CD4-positive, alpha-beta T cell treated with Interleukin-1 beta for 1 hour (primary cell): ENCODE data around the gene PRKN.

ENCODE experiments used
- DNase-seq, 2 donors: peaks; one replicate each; pipeline ENCODE4 v3.0.0-alpha.2; 2020 to 2022

The PRKN gene

GRCh38 chr6:161674930-161675682 is 1052.5 kb downstream of the PRKN start:
- no peak for DNase-seq

- no peak for DNase-seq
Measured at GRCh38 chr6:161673026-161673425, 1054.5 kb downstream of the PRKN start.

DNA sequence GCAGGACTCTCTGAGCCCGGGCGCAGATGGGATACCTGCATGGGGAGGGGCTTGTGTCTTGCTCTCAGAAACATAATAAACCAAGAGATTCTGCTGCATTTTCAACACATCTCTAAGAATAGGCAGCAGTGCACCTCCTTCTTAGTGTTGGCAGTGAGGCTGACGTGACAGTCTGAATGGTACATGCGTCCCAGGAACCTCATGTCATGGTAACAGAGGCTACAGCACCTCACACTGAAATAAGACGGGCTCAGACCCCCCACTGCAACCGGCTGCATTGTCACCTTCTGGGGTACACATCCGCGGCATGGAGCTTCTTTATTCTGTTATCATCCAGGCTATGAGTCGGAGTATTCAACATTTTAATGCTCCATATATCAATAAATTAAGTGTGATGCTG is 1056.4 kb downstream of the PRKN start:
- no peak for DNase-seq

GRCh38 chr6:161668665-161669064 is 1058.9 kb downstream of the PRKN start:
- DNase-seq = no peak

- no peak for DNase-seq
Measured at GRCh38 chr6:161667957-161668356, 1059.6 kb downstream of the PRKN start.

- no peak for DNase-seq
Measured at GRCh38 chr6:161663682-161664081, 1063.9 kb downstream of the PRKN start.

DNA sequence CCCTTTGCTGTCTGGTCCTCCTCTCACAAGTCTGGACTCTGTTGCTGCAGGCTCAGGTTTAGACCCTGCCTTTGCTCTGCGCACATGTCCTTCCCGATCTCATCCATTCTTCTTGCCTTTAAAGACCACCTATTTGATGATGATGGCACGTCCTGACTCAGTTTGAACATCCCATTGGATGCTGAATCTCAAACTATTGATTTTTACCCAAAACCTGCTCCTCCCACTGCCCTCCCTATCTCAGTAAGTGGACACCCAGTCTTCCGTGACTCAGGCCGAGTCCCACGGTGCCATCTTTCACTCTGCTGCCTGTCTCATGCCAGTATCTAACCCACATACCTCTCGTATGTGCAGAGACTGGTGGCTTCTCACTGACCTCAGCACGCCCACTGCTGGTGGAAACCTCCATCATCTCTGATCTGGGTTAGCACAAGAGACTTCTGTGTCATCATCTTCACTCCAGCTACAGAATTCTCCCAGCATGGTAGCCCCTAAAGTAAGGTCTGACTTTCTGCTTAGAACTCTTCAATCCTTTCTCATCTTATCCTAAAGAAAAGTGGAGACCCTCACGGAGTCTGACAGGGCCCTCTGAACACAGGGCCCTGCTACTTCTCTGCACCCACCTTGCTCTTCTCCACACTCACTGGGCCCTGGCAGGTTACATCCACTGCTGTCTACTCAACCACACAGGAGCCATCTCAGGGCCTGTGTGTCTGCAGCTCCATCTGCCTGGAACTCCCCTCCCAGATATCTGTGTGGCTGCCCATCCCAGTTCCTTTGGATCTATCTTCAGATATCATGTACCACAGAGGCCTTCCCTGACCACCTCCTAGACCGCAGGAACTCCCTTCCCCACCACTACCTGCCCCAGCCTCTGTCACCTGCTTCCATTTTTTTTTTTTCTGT is 1066.6 kb downstream of the PRKN start:
- no peak for DNase-seq

- no peak for DNase-seq
Measured at GRCh38 chr6:161658211-161658610, 1069.4 kb downstream of the PRKN start.

- no peak for DNase-seq
Measured at GRCh38 chr6:161654209-161654608, 1073.4 kb downstream of the PRKN start.

DNA sequence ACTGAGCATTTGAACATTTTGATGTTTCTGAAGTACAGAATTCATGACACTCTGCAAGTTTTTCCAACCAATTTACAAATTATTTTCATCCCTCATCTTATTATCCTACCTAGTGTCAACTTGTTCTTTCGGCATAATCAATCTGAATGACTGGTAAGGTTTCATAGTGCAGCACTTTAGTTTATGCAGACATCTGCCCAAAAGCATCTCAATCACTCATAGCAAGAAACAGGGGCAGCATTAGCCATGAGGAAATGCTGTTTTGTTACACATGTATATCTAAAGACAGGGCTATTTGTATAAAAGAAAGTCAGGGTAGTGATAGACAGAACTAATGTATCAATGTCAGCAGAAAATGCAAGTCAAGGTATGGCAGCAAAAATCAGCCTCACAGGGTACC is 1075.6 kb downstream of the PRKN start:
- no peak for DNase-seq

GRCh38 chr6:161649841-161650240 is 1077.7 kb downstream of the PRKN start:
- DNase-seq = no peak

DNA sequence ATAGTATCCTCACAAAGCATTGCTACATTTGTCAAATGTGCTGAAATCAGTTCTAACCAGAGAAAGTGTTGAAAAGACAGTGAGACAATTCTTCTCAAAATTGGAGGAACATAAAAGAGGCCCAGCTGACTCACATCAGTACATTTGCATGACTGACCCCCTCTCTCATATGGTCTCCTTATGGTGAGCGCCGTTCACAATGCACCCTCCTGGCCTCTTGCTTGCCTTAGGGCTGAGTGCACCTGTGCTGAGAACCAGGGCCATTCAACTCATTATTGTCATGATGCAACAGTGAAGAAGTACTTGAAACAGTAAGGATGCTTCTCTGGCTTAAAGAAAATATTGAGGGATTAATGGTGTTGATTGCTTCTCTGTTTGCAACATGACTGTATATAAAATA is 1078.5 kb downstream of the PRKN start:
- DNase-seq = no peak

DNA sequence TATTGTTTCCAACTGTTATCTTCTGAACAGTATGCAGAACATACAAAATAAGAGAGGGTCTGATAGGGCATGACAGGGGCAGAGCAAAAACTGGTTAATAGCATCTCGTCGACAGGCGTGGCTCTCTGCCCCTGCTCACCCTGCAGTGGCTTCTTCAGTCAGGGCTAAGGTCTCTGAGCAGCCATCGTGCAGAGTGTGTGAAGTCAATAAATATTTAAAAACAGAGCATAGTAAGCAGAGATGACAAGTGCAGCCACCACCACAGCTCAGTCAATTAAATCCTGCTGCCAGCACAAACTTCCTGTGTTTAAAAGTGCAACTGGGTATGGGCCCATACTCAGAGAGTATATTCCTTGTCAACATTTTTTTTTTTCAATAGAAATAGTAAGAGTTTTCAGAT is 1080.3 kb downstream of the PRKN start:
- no peak for DNase-seq

DNA sequence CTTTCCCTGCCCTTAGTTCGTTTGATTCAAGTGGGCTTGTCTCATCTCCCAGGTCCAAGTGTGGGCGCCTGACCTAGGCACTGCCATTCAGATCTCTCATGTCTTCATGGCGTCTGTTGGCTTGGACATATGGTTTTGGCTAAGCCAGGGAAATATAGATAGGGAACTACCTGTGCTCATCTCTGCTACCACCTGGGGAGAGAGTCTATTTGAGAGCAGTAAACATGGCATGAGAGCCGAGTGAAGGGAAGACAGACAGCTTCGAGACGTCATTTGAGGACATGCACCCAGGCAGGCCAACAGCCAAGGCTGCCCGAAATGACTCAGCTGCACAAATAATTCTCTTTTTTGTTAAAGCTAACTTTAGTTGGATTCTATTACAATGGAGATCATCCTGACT is 1083.0 kb downstream of the PRKN start:
- DNase-seq = no peak

DNA sequence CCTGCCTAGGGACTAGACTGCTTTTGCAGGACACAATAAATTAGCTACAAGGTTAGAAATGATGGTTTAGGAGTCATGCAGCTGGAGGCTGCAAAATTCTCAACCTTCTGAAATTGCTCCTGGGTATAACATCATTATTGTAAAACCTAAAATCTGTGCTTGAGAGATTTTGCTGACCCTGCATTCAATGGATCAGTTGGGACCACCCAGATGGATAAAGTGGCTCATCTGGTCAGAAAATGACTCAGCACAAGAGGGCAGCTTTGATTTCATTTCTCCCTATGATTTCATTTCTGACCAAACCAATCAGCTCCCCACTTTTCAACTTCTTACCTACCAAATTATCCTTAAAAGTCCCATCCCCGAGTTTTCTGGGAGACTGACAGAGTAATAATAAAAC is 1086.4 kb downstream of the PRKN start:
- no peak for DNase-seq

DNA sequence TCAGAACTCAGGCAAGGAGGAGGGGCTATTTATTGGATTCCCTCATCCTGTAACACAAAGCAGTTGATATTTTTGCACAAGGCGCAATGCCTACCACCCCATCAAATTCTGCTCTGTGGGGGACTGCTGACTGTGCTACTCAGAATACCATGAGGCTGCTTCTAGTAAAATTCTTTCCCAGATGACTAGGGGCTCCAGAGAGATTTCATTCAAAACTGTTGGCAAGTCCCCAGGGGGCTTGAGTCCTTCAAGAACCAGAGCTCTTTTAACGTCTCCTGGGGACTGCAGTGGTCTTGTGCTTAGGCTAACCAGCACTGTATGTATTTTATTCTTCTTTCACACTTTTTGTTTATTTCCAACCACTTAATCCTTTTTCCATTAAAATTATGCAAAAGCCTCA is 1087.8 kb downstream of the PRKN start:
- DNase-seq = no peak

- DNase-seq = no peak
Measured at GRCh38 chr6:161637658-161638057, 1089.9 kb downstream of the PRKN start.

- DNase-seq = no peak
Measured at GRCh38 chr6:161636882-161637430, 1090.6 kb downstream of the PRKN start.

- DNase-seq = no peak
Measured at GRCh38 chr6:161635975-161636374, 1091.6 kb downstream of the PRKN start.

DNA sequence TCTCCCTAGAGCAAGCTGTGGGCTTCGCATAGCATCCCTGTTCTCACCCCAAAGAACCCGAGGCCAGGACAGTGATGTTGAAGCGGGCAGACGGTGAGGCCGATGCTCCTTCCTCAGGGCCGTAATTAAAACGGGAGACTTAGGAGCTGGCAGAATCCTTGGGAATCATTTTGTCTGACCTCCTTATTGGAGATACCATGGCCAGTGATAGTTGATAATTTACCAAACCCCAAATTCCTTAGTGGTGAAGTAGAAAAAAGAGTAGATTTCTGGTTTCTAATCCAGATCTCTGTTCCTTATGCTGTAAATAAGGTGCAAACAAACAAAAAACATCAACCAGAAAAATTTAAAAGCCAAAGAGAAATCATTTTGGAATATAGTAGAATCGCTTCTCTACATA is 1092.7 kb downstream of the PRKN start:
- DNase-seq = no peak

DNA sequence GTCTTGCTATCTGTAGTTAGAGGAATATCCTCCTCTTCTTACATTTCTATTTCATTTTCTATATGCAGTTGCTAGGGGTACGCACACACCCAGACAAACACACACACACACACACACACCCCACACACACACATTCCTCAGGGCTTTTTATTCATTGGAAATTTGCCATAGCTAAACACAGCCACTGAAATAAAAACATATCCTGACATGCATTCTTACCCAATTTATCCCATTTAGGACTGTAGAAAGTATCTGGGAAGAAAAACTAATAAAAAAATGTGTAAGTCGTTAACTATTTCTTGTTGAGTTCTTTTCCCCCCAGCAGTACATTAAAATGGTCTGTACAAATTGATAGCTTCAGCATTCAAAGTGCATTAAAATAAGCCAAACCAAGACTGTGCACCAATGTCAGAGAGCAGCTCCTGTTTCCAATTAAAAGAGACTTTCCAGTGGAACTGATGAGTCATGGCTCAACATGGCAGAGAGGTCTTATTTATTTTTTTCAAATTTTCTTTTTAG is 1095.8 kb downstream of the PRKN start:
- no peak for DNase-seq

GRCh38 chr6:161630674-161631073 is 1096.9 kb downstream of the PRKN start:
- no peak for DNase-seq

DNA sequence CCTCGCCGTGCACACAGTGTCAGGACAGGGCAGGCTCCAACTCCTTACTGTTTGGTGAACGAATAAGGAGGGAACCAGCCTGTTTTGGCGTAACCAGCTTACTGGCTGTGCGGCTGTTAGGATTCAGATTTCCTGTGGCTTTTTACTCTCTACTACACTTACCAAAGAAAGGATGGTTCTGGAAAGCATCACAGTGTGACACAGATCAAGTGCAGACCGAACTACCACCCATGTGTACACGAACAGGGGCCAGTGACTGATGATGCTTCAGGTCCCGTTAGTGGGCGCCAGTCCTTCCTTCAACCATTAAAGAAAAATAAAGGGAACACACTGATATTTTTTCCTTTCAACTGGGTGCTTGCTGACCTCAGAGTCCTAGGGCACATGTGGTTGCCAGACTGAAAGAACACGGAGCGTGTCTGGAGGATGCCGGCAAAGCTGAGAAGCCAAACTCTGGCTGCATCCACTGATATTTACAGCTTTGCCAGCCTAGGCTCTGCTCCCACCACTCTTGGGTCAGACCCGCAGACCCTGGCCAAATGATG is 1101.4 kb downstream of the PRKN start:
- DNase-seq = no peak
